Panc1 (cell line): ENCODE data around the gene CALML4. TPM values are rescaled to one million over a fixed set of nuclear protein-coding genes. Genes with fewer than 3 reads are reported as not detected.

Source experiments
- ATAC-seq: fragments of 200-7000 bp; cut with Tn5 transposase; 2 replicates; pipeline ENCODE4 v1.9.1; 2020; ENCODE audit warnings: mild to moderate bottlenecking, moderate library complexity
- BruUV-seq: library from RNA; stranded (reverse); fragments of 400-500 nt; replicated peaks from 2 replicates; lab custom pipeline; 2021; lab: Mats Ljungman, UMichigan
- CTCF ChIA-PET: fragments of 300-600 bp; sonication (Branson Sonifier 250); formaldehyde crosslinking; loops from one replicate; lab custom pipeline; 2022; ENCODE audit warnings: antibody characterized with exemption; lab: Charles Lee
- POLR2A ChIA-PET: fragments of 300-600 bp; sonication (Branson Sonifier 250); formaldehyde crosslinking; loops from one replicate; lab custom pipeline; 2022; ENCODE audit warnings: antibody characterized with exemption; lab: Charles Lee
- DNase-seq: peaks from one replicate; pipeline ENCODE4 v3.0.0-alpha.2; 2010; ENCODE audit warnings: low read depth, low spot score
- H3K27ac ChIP-seq: 2 replicates; pipeline ENCODE4 v1.5.1; 2011; ENCODE audit warnings: mild to moderate bottlenecking, low read length, inconsistent platforms
- H3K27me3 ChIP-seq: fragments of 200-500 bp; sonication (Bioruptor generic); 2 replicates; pipeline ENCODE4 v1.6.0; 2014; ENCODE audit warnings: low read length, inconsistent platforms; ENCODE audit not compliant: control insufficient read depth, insufficient read depth
- H3K36me3 ChIP-seq: fragments of 200-500 bp; sonication (Bioruptor generic); 2 replicates; pipeline ENCODE4 v1.5.1; 2014; ENCODE audit warnings: inconsistent platforms, mild to moderate bottlenecking, low read length, moderate library complexity; ENCODE audit not compliant: control insufficient read depth, insufficient read depth
- H3K4me1 ChIP-seq: 2 replicates; pipeline ENCODE4 v1.5.1; 2011; ENCODE audit warnings: inconsistent platforms, mild to moderate bottlenecking, low read length, moderate library complexity; ENCODE audit not compliant: control insufficient read depth, insufficient read depth
- H3K4me3 ChIP-seq, 2 experiments: 2 replicates each; pipeline ENCODE4 v1.5.1; 2011 to 2012; ENCODE audit warnings: low read depth in 2 of 2, low read length in 2 of 2, mild to moderate bottlenecking in 2 of 2, inconsistent platforms in 1 of 2, moderate library complexity in 1 of 2
- H3K9me3 ChIP-seq: fragments of 200-500 bp; sonication (Bioruptor generic); 2 replicates; pipeline ENCODE4 v1.5.1; 2014; ENCODE audit warnings: low read depth, mild to moderate bottlenecking, inconsistent platforms, low read length, moderate library complexity; ENCODE audit not compliant: control insufficient read depth, insufficient read depth
- CTCF ChIP-seq: fragments of 450-650 bp; IDR thresholded peaks from 2 replicates; pipeline ENCODE4 v1.5.1; 2017; ENCODE audit warnings: mild to moderate bottlenecking
- POLR2AphosphoS5 ChIP-seq: IDR thresholded peaks from 2 replicates; pipeline ENCODE4 v1.6.1; 2012; ENCODE audit warnings: mild to moderate bottlenecking, low read depth, low read length, moderate library complexity
- REST ChIP-seq, 2 experiments: IDR thresholded peaks; 2 replicates each; pipeline ENCODE4 v1.6.1; 2011 to 2012; ENCODE audit warnings: low read depth in 2 of 2, control low read depth in 1 of 2, low read length in 1 of 2, mild to moderate bottlenecking in 1 of 2, moderate library complexity in 1 of 2; ENCODE audit not compliant: insufficient read depth in 1 of 2
- SIN3A ChIP-seq: IDR thresholded peaks from 2 replicates; pipeline ENCODE4 v1.6.1; 2012; ENCODE audit warnings: low read depth, mild to moderate bottlenecking, low read length, moderate library complexity, borderline replicate concordance; ENCODE audit not compliant: insufficient read depth
- TCF7L2 ChIP-seq: IDR thresholded peaks from 2 replicates; pipeline ENCODE4 v1.6.1; 2011; ENCODE audit warnings: mild to moderate bottlenecking, low read depth, low read length, inconsistent platforms
- in situ Hi-C: cut with HindIII; loops from 2 replicates; pipeline ENCODE4 v1.10.0; 2016; ENCODE audit warnings: low sequenced_read_pairs, low pct_unique_long_range_greater_than_20kb
- intact Hi-C: fragments of 100-400 bp; cut with micrococcal nuclease; formaldehyde crosslinking; loops from one replicate; pipeline ENCODE4 v1.10.0; 2022; ENCODE audit not compliant: unreplicated experiment
- total RNA-seq: library from RNA; stranded (reverse); gene quantifications from one replicate; pipeline ENCODE4 v1.2.1, GENCODE V29; 2021; ENCODE audit not compliant: unreplicated experiment

CALML4 gene
- total RNA-seq, 1 experiment from 2014 or later: 5.4 TPM

GRCh38 chr15:68205954-68206539, 915 bp upstream of the CALML4 start:
- Histone ChIP-seq H3K4me3 (no peak overlapping the region), H3K9me3 (no peaks in the 10 kb centered on the region), H3K4me1 (peaks cover 11% of the 10 kb centered on the region), H3K27me3 (no peaks in the 10 kb centered on the region), H3K36me3 (no peaks in the 10 kb centered on the region), H3K27ac (no peak overlapping the region)
- CTCF ChIA-PET: no interaction called here
- POLR2A ChIA-PET: no interaction called here
- intact Hi-C loops: no loop called here
- no peak for ATAC-seq
- TF ChIP-seq TCF7L2: no peak
- in situ Hi-C loops: no loop called here
- no peak for DNase-seq
- BruUV-seq: no TSS peak

- ChIA-PET CTCF (no interaction called here), POLR2A (no interaction called here)
- H3K27ac ChIP-seq: no peak overlapping the region
- intact Hi-C loops (no loop called here), in situ Hi-C loops (no loop called here)
- H3K4me3 ChIP-seq: no peak overlapping the region
- no peaks in the 10 kb centered on the region for H3K27me3 ChIP-seq
- TF ChIP-seq SIN3A (no peak), REST (IDR thresholded peaks at IDR 0.05; ENCODE audit: insufficient read depth in 1 of 2, low read depth in 2 of 2, low read length in 1 of 2) (no peak), CTCF (no peak), POLR2AphosphoS5 (no peak), TCF7L2 (no peak)
- peaks cover 9% of the 10 kb centered on the region; the same call in 1 of the 2 replicates for H3K4me1 ChIP-seq
- ATAC-seq: no peak
- no peak for DNase-seq
- BruUV-seq: no TSS peak
- no peaks in the 10 kb centered on the region for H3K9me3 ChIP-seq
- no peaks in the 10 kb centered on the region for H3K36me3 ChIP-seq
Observed at GRCh38 chr15:68205558-68205944, 419 bp upstream of the CALML4 start.

GRCh38 chr15:68204361-68204760, 771 bp downstream of the CALML4 start:
- ATAC-seq: no peak
- Histone ChIP-seq H3K27me3 (no peaks in the 10 kb centered on the region), H3K4me3 (no peak overlapping the region), H3K9me3 (no peaks in the 10 kb centered on the region), H3K4me1 (peaks cover 14% of the 10 kb centered on the region), H3K27ac (no peak overlapping the region), H3K36me3 (no peaks in the 10 kb centered on the region)
- no TSS peak for BruUV-seq
- no peak for DNase-seq
- TF ChIP-seq SIN3A: no peak
- TF ChIP-seq TCF7L2: no peak
- no peak for TF ChIP-seq CTCF
- no peak for TF ChIP-seq REST (IDR thresholded peaks at IDR 0.05; ENCODE audit: insufficient read depth in 1 of 2, low read depth in 2 of 2, low read length in 1 of 2)
- no peak for TF ChIP-seq POLR2AphosphoS5
- ChIA-PET CTCF (no interaction called here), POLR2A (no interaction called here)
- intact Hi-C loops (no loop called here), in situ Hi-C loops (no loop called here)
